PC-9 (cell line): Measurements from ENCODE around the gene IQGAP3. TPM values are rescaled to one million over a fixed set of nuclear protein-coding genes. Genes with fewer than 3 reads are reported as not detected.
A peak's percentile ranks its signal among the peaks of the same experiment; 100 is the strongest.
"Not testable (repeated sequence)": the region's sequence is repeated elsewhere in the genome, so short reads cannot be mapped to it uniquely, and the experiment has no call there.

Experiments used
- BruUV-seq: library from RNA; stranded (reverse); fragments of 400-500 nt; replicated peaks from 2 replicates; lab custom pipeline; 2021; lab: Mats Ljungman, UMichigan
- CTCF ChIA-PET: fragments of 300-600 bp; sonication (Branson Sonifier 250); formaldehyde crosslinking; loops from one replicate; lab custom pipeline; 2022; ENCODE audit warnings: antibody characterized with exemption; lab: Charles Lee
- POLR2A ChIA-PET: fragments of 300-600 bp; sonication (Branson Sonifier 250); formaldehyde crosslinking; loops from one replicate; lab custom pipeline; 2022; ENCODE audit warnings: antibody characterized with exemption; ENCODE audit not compliant: unreplicated experiment; lab: Charles Lee
- DNase-seq, 2 experiments: peaks; one replicate each; pipeline versions ENCODE4 v3.0.0 to v3.0.0-alpha.2; 2015 to 2022; ENCODE audit warnings: mixed read lengths in 1 of 2
- H2AFZ ChIP-seq: fragments of 200-600 bp; sonication (generic); 2 replicates; pipeline ENCODE4 v1.8.1; 2017; ENCODE audit warnings: antibody characterized with exemption
- H3F3A ChIP-seq: fragments of 200-600 bp; sonication (generic); 2 replicates; pipeline ENCODE4 v1.8.1; 2017; ENCODE audit warnings: antibody characterized with exemption, mild to moderate bottlenecking, low read depth; ENCODE audit not compliant: insufficient read depth
- H3K27ac ChIP-seq: fragments of 200-600 bp; sonication (generic); 2 replicates; pipeline ENCODE4 v1.6.1; 2016; ENCODE audit warnings: mixed run types
- H3K27me3 ChIP-seq: fragments of 200-600 bp; sonication (generic); 2 replicates; pipeline ENCODE4 v1.6.1; 2016; ENCODE audit warnings: low read depth, mixed run types; ENCODE audit not compliant: insufficient read depth
- H3K36me3 ChIP-seq: fragments of 200-600 bp; sonication (generic); 2 replicates; pipeline ENCODE4 v1.6.1; 2016; ENCODE audit warnings: low read depth, mixed run types
- H3K4me1 ChIP-seq: fragments of 200-600 bp; sonication (generic); replicated peaks from 2 replicates; pipeline ENCODE4 v1.6.1; 2016; ENCODE audit warnings: mixed run types; ENCODE audit not compliant: insufficient read depth
- H3K4me2 ChIP-seq: fragments of 200-600 bp; sonication (generic); 2 replicates; pipeline ENCODE4 v1.6.1; 2017; ENCODE audit warnings: mixed run types
- H3K4me3 ChIP-seq: fragments of 200-600 bp; sonication (generic); 2 replicates; pipeline ENCODE4 v1.6.1; 2016; ENCODE audit warnings: mixed run types
- H3K79me2 ChIP-seq: fragments of 200-600 bp; sonication (generic); 2 replicates; pipeline ENCODE4 v1.6.1; 2017; ENCODE audit warnings: low read depth, mixed run types
- H3K9me2 ChIP-seq: fragments of 200-600 bp; sonication (generic); 2 replicates; pipeline ENCODE4 v1.8.1; 2017; ENCODE audit warnings: mild to moderate bottlenecking; ENCODE audit not compliant: insufficient read depth
- H3K9me3 ChIP-seq: fragments of 200-600 bp; sonication (generic); 2 replicates; pipeline ENCODE4 v1.8.1; 2016; ENCODE audit warnings: low read depth; ENCODE audit not compliant: insufficient read depth
- H4K20me1 ChIP-seq: fragments of 200-600 bp; sonication (generic); 2 replicates; pipeline ENCODE4 v1.8.1; 2017; ENCODE audit not compliant: insufficient read depth
- EZH2 ChIP-seq: fragments of 200-600 bp; sonication (generic); IDR thresholded peaks from 2 replicates; pipeline ENCODE4 v1.8.0; 2017; ENCODE audit warnings: antibody characterized with exemption, low read depth
- intact Hi-C: fragments of 100-400 bp; cut with micrococcal nuclease; formaldehyde crosslinking; loops from one replicate; pipeline ENCODE4 v1.10.0; 2022; ENCODE audit not compliant: unreplicated experiment
- total RNA-seq: library from RNA; stranded (reverse); gene quantifications from 2 replicates; pipeline ENCODE4 v1.2.3, GENCODE V29; 2021
- TF ChIP-seq, protein P1 (sequence below): fragments of 200-600 bp; sonication (generic); conservative IDR thresholded peaks from 2 replicates; pipeline ENCODE4 v1.6.1; 2017; ENCODE audit warnings: mixed run types, antibody characterized with exemption, mild to moderate bottlenecking, moderate library complexity

Gene IQGAP3
- total RNA-seq, 1 experiment from 2014 or later, result 63.1 TPM

DNA sequence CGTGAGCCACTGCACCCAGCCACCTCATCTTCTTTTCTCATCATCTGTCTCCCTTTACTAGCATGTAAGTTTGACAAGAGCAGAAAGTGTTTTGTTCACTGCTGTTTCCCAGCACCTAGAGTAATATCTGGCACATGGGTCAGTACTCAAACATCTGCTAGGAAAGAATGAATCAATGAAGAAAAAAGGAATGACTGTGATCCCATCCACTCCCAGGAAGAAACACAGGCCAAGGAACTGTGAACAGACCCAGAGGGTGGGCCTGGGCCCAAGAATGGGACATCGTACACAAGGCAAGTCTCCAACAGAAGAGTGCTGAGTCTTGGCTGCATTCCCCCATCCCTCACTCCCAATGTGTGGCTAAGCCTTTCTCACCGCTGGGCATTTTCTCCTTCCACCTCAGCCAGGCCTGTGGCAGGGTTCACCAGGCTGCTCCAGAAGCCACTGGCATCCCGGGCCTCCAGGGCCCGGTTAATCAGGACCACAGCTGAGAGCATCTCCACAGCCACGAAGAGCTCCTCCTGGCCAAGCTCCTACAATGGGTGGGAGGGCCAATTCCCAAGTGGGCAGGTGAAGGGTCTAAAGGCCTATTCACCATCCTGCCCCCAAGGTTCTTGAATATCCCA is 18.4 kb downstream of the IQGAP3 start:
- Histone ChIP-seq H3K79me2 (no peaks in the 10 kb centered on the region), H4K20me1 (no peaks in the 10 kb centered on the region), H3K27me3 (no peaks in the 10 kb centered on the region), H3K4me2 (peak overlapping the region; percentile 6; the same call in 1 of the 2 replicates), H3F3A (peaks cover 33% of the 10 kb centered on the region), H3K36me3 (peaks cover 6% of the 10 kb centered on the region; the same call in 1 of the 2 replicates), H3K27ac (peak overlapping the region; percentile 88; the same call in 1 of the 2 replicates), H2AFZ (no peak overlapping the region), H3K9me3 (no peaks in the 10 kb centered on the region), H3K4me1 (peaks cover 35% of the 10 kb centered on the region), H3K4me3 (no peak overlapping the region), H3K9me2 (no peaks in the 10 kb centered on the region)
- ChIA-PET POLR2A (no interaction called here), CTCF (no interaction called here)
- DNase-seq, result no peak
- no peak for TF ChIP-seq EZH2
- TF ChIP-seq, protein P1, sequence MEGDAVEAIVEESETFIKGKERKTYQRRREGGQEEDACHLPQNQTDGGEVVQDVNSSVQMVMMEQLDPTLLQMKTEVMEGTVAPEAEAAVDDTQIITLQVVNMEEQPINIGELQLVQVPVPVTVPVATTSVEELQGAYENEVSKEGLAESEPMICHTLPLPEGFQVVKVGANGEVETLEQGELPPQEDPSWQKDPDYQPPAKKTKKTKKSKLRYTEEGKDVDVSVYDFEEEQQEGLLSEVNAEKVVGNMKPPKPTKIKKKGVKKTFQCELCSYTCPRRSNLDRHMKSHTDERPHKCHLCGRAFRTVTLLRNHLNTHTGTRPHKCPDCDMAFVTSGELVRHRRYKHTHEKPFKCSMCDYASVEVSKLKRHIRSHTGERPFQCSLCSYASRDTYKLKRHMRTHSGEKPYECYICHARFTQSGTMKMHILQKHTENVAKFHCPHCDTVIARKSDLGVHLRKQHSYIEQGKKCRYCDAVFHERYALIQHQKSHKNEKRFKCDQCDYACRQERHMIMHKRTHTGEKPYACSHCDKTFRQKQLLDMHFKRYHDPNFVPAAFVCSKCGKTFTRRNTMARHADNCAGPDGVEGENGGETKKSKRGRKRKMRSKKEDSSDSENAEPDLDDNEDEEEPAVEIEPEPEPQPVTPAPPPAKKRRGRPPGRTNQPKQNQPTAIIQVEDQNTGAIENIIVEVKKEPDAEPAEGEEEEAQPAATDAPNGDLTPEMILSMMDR, result no peak
- BruUV-seq, result no TSS peak
- intact Hi-C loops, result no loop called here

DNA sequence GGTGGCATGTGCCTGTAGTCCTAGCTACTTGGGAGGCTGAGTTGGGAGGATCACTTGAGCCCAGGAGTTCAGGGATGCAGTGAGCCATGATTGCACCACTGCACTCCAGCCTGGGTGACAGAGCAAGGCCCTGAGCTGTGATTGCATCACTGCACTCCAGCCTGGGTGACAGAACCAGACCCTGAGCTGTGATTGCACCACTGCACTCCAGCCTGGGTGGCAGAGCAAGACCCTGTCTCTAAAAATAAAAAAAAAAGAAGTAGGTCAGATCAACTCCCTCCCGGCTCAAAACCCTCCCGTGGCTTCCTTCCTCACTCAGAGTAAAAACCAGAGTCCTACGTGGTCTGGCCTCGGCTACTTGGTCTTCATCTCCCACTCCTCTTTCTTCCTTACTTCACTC is 19.4 kb downstream of the IQGAP3 start:
- H3K9me2 ChIP-seq, H2AFZ ChIP-seq, CTCF ChIA-PET, H3K79me2 ChIP-seq, DNase-seq, H3K4me3 ChIP-seq, intact Hi-C loops, BruUV-seq, H3K9me3 ChIP-seq, H3K27me3 ChIP-seq, H3K36me3 ChIP-seq, H4K20me1 ChIP-seq: not testable (repeated sequence)
- Histone ChIP-seq H3F3A (peaks cover 33% of the 10 kb centered on the region), H3K4me2 (peak overlapping the region; percentile 67), H3K27ac (peak overlapping the region; percentile 88), H3K4me1 (peaks cover 35% of the 10 kb centered on the region)
- POLR2A ChIA-PET, result interaction anchor here (0.7 kb wide), 1 partner anchor 72 kb away, joined by 6 read pairs; no protein-coding TSS in a partner anchor

- Histone ChIP-seq H3K4me3 (no peak overlapping the region), H3K27ac (peak overlapping the region; percentile 88), H3K4me2 (peak overlapping the region; percentile 67), H2AFZ (no peak overlapping the region), H3F3A (peaks cover 33% of the 10 kb centered on the region), H3K79me2 (no peaks in the 10 kb centered on the region), H3K9me2 (no peaks in the 10 kb centered on the region), H4K20me1 (no peaks in the 10 kb centered on the region), H3K36me3 (peaks cover 9% of the 10 kb centered on the region), H3K9me3 (no peaks in the 10 kb centered on the region), H3K27me3 (no peaks in the 10 kb centered on the region), H3K4me1 (peaks cover 35% of the 10 kb centered on the region)
- no TSS peak for BruUV-seq
- TF ChIP-seq, protein P1, result no peak
- no peak for TF ChIP-seq EZH2
- intact Hi-C loops, result no loop called here
- ChIA-PET CTCF (no interaction called here), POLR2A (interaction anchor here (0.6 to 0.7 kb wide), 2 partner anchors 48 to 73 kb away, joined by 6 to 8 read pairs; no protein-coding TSS in a partner anchor)
- peak; percentile 7 to 56 for DNase-seq
These were observed 19.8 kb downstream of the IQGAP3 start for GRCh38 chr1:156552518-156552917.
